ENCODE data around the gene RTKN. TPM values are rescaled to one million over a fixed set of nuclear protein-coding genes. Genes with fewer than 3 reads are reported as not detected.

The RTKN gene
- total and polyA plus RNA-seq, 11 donors = 10.9 to 27.6 (median 16.6) TPM

GRCh38 chr2:74391209-74391579, 50.5 kb downstream of the RTKN start:
- intact Hi-C loops (cut with DNase I) = loop anchor here in 5 of 10 donors (5.0 to 10.0 kb wide), 4 partner anchors 59 to 139 kb away; no protein-coding TSS in a partner anchor
- no peak for TF ChIP-seq CTCF (IDR thresholded peaks at IDR 0.05)
- TF ChIP-seq POLR2A (IDR thresholded peaks at IDR 0.05) = no peak
- ATAC-seq (peak in 1 of 4 donors; percentile 11), DNase-seq (no peak)
- H3K36me3 ChIP-seq = no peaks in the 10 kb centered on the region
- H3K9me3 ChIP-seq = no peaks in the 10 kb centered on the region
- H3K27me3 ChIP-seq = no peaks in the 10 kb centered on the region
- peak overlapping the region; percentile 88 to 98 (median 93) for H3K27ac ChIP-seq
- 0 to 1% (median 0%) methylated on average over 3 to 11 of the region's 11 CpGs for WGBS, 4 donors
- H3K4me1 ChIP-seq = peaks cover 0 to 54% (median 46%) of the 10 kb centered on the region in 12 donors
- peak overlapping the region; percentile 75 to 99 (median 87) for H3K4me3 ChIP-seq

GRCh38 chr2:74390606-74391005, 51.1 kb downstream of the RTKN start:
- Histone ChIP-seq H3K4me1 (peaks cover 0 to 60% (median 48%) of the 10 kb centered on the region in 12 donors), H3K9me3 (no peaks in the 10 kb centered on the region), H3K4me3 (peak overlapping the region in 11 of 12 donors; percentile 75 to 99 (median 86)), H3K36me3 (peaks cover 0 to under 1% (median 0%) of the 10 kb centered on the region in 9 donors), H3K27me3 (no peaks in the 10 kb centered on the region), H3K27ac (peak overlapping the region in 3 of 12 donors; percentile 93 to 97 (median 96))
- DNase-seq (no peak), ATAC-seq (no peak)
- intact Hi-C loops (cut with DNase I) = loop anchor here in 5 of 10 donors (5.0 to 10.0 kb wide), 4 partner anchors 58 to 138 kb away; no protein-coding TSS in a partner anchor
- TF ChIP-seq POLR2A (IDR thresholded peaks at IDR 0.05) = no peak
- no peak for TF ChIP-seq CTCF (IDR thresholded peaks at IDR 0.05)
- whole genome bisulfite sequencing, 4 donors = 54 to 67% (median 59%) methylated on average over 5 of the region's 5 CpGs

- 53 to 81% (median 64%) methylated on average over 1 of the region's 1 CpG for WGBS, 4 donors
- no peak for TF ChIP-seq POLR2A (IDR thresholded peaks at IDR 0.05)
- TF ChIP-seq CTCF (IDR thresholded peaks at IDR 0.05) = no peak
- Histone ChIP-seq H3K4me1 (peaks cover 2 to 91% (median 74%) of the 10 kb centered on the region in 12 donors), H3K27ac (peak overlapping the region in 10 of 12 donors; percentile 24 to 69 (median 56)), H3K27me3 (no peaks in the 10 kb centered on the region), H3K9me3 (no peaks in the 10 kb centered on the region), H3K36me3 (peaks cover 0 to 13% (median 2%) of the 10 kb centered on the region in 9 donors), H3K4me3 (no peak overlapping the region)
- DNase-seq (no peak), ATAC-seq (no peak)
- intact Hi-C loops (cut with DNase I) = loop anchor here in 1 of 10 donors (5.0 kb wide), 1 partner anchor 55 kb away; no protein-coding TSS in a partner anchor
Measured at GRCh38 chr2:74387346-74387745, 54.4 kb downstream of the RTKN start.

GRCh38 chr2:74385396-74385795, 56.3 kb downstream of the RTKN start:
- Histone ChIP-seq H3K36me3 (peaks cover 0 to 13% (median 2%) of the 10 kb centered on the region in 9 donors), H3K4me3 (no peak overlapping the region), H3K4me1 (peaks cover 2 to 100% (median 79%) of the 10 kb centered on the region in 12 donors), H3K9me3 (no peaks in the 10 kb centered on the region), H3K27ac (peak overlapping the region in 1 of 12 donors; percentile 33), H3K27me3 (no peaks in the 10 kb centered on the region)
- WGBS, 4 donors = 68 to 82% (median 78%) methylated on average over 8 of the region's 8 CpGs
- no peak for DNase-seq
- intact Hi-C loops (cut with DNase I) = loop anchor here in 1 of 10 donors (5.0 kb wide), 1 partner anchor 53 kb away; no protein-coding TSS in a partner anchor
- ATAC-seq = peak in 1 of 4 donors; percentile 42
- TF ChIP-seq CTCF (IDR thresholded peaks at IDR 0.05) (no peak), POLR2A (IDR thresholded peaks at IDR 0.05) (no peak)

All from heart left ventricle (tissue), 16 donors.